SK-N-MC (cell line): Measurements from ENCODE around the gene CTTNBP2.

Experiments
- EZH2 ChIP-seq: fragments of 200-600 bp; sonication (generic); IDR thresholded peaks from one replicate; pipeline ENCODE4 v1.6.1; 2017; ENCODE audit warnings: antibody characterized with exemption
- FOXP2 ChIP-seq: optimal IDR thresholded peaks from 2 replicates; pipeline ENCODE3; 2011; ENCODE audit warnings: mild to moderate bottlenecking, moderate library complexity; ENCODE audit not compliant: insufficient read depth; ENCODE audit errors: extremely low read length, control extremely low read depth
- POLR2AphosphoS5 ChIP-seq: IDR thresholded peaks from 2 replicates; pipeline ENCODE4 v1.6.1; 2012; ENCODE audit warnings: mild to moderate bottlenecking, low read depth, low read length, borderline replicate concordance

- TF ChIP-seq EZH2 (no peak), POLR2AphosphoS5 (no peak), FOXP2 (no peak)
Observed at GRCh38 chr7:117689406-117689805, 183.8 kb downstream of the CTTNBP2 start.
